ENCODE measurements around the gene NOXA1. TPM values are rescaled to one million over a fixed set of nuclear protein-coding genes. Genes with fewer than 3 reads are reported as not detected.

Gene NOXA1
- total and polyA plus RNA-seq, 8 donors = 6.6 to 45.5 (median 12.6) TPM

DNA sequence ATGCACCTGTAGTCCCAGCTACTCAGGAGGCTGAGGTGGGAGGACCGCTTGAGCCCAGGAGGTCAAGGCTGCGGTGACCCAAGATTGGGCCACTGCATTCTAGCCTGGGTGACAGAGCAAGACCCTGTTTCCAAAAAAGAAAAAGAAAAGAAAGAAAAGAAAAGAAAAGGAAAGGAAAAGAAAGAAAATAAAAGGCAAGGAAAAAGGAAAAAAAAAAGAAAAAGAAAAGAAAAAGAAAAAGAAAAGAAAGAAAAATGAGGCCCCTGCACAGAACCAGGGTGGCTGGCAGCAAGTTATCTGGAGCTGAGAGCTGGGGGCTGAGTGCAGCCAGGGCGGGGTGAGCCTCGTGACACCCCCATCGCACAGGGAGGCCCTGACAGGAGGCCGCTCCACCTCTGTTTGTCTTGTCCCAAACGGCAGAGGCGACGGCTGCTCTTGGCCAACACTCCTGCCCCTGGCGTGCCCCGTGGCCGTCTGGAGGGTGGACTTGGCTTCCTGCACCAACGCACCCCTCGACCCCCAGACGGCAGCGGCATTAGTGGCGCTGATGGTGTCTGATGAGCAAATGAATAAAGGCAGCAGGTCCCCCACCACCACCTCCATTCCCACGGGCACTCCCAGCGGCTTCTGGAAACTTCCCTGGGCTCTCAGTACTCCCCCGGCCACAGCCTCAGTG is 17.0 kb upstream of the NOXA1 start:
- Histone ChIP-seq H3K4me3 (peak overlapping the region in 2 of 4 donors; percentile 30 to 40), H3K27me3 (no peaks in the 10 kb centered on the region), H3K36me3 (no peaks in the 10 kb centered on the region), H3K4me1 (peaks cover 0 to 4% (median 0%) of the 10 kb centered on the region in 3 donors), H3K27ac (no peak overlapping the region), H3K9me3 (no peaks in the 10 kb centered on the region)
- ATAC-seq = no peak
- intact Hi-C loops (cut with DNase I) = loop anchor here in 2 of 3 donors (5.0 kb wide), 2 partner anchors 104 to 124 kb away; partner anchors contain the start of gene NRARP (in 1 of the 2)
- TF ChIP-seq, protein P1, sequence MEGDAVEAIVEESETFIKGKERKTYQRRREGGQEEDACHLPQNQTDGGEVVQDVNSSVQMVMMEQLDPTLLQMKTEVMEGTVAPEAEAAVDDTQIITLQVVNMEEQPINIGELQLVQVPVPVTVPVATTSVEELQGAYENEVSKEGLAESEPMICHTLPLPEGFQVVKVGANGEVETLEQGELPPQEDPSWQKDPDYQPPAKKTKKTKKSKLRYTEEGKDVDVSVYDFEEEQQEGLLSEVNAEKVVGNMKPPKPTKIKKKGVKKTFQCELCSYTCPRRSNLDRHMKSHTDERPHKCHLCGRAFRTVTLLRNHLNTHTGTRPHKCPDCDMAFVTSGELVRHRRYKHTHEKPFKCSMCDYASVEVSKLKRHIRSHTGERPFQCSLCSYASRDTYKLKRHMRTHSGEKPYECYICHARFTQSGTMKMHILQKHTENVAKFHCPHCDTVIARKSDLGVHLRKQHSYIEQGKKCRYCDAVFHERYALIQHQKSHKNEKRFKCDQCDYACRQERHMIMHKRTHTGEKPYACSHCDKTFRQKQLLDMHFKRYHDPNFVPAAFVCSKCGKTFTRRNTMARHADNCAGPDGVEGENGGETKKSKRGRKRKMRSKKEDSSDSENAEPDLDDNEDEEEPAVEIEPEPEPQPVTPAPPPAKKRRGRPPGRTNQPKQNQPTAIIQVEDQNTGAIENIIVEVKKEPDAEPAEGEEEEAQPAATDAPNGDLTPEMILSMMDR (IDR thresholded peaks at IDR 0.05) = no peak
- 60 to 68% methylated on average over 18 to 20 of the region's 20 CpGs for WGBS, 2 donors
- FAIRE-seq = no peak
- peak in 2 of 6 donors; percentile 51 to 75 for DNase-seq

DNA sequence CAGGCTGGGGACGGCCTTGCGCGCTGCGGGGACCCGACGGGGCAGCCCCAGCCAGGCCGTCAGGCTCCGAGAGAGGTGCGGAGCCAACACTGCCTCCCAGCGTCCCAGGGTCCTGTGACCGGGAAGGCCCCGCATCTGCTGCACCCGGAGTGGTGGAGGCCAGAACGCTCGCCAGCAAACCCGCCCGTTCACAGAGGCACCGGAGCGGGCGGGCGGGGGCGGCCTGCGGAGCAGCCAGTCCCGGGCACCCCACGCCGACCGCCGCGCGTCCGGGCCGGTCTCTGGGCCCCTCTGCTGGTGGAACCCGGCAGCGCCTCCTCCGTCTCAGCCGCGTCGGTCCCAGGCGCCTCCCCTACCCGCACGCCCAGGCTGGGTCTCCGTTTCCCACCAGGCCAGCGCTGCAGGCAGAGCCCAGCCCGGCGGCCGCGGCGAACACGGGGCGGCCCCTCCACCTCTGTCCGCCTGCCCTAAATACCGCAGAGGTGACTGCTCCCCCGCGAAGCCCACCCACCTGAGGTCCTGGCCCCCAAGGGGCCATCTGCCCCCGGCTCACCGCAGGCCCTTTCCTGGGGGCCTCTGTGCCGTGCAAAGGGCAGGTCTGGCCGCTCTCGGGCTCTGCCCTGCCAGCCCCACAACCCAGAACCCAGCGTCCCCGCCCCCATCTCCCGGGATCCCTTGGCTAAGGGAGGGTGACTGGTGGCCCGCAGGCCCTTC is 16.2 kb upstream of the NOXA1 start:
- H3K27me3 ChIP-seq = no peaks in the 10 kb centered on the region
- FAIRE-seq = no peak
- intact Hi-C loops (cut with DNase I) = loop anchor here in 2 of 3 donors (5.0 kb wide), 2 partner anchors 105 to 125 kb away; partner anchors contain the start of gene NRARP (in 1 of the 2)

DNA sequence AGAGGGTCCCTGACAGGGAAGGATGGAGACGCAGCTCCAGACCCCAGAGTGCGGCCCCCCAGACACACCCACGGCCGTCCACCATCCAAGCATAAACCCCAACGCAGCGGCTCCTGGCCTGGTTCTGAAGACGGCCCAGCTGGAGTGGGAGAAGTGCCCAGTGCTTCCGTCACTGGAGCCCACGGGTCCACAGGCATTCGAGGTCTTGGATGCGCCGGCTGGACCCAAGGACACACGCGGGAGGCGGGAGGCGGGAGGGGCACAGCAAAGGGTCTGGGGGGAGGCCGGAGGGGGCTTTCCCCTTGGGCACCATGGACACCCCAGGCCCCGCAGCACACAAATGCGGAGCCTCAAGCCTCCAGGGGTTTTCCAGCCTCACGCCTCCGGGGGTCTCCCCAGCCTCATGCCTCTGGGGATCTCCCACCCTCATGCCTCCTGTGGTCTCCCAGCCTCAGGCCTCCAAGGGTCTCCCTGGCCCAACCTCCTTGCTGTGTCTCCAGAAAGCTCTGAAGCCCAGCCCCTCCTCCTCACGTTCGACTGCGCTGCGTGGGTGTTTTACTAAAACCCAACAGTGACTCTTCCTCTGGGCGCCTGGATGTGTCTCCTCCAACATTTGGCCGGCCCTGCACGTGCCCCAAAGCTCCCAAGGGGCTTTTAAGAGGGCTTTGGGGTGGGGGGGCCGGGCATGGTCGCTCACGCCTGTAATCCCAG is 15.4 kb upstream of the NOXA1 start:
- FAIRE-seq = no peak
- intact Hi-C loops (cut with DNase I) = loop anchor here in 2 of 3 donors (5.0 kb wide), 2 partner anchors 105 to 125 kb away; partner anchors contain the start of gene NRARP (in 1 of the 2)
- 49 to 60% methylated on average over 28 to 31 of the region's 31 CpGs for WGBS, 2 donors
- TF ChIP-seq, protein P1 (IDR thresholded peaks at IDR 0.05) = no peak
- ATAC-seq = peak in 3 of 4 donors; percentile 1 to 2 (median 2)
- H3K4me3 ChIP-seq = peak overlapping the region in 1 of 4 donors; percentile 30
- DNase-seq = peak in 3 of 6 donors; percentile 49 to 77 (median 62)
- H3K9me3 ChIP-seq = no peaks in the 10 kb centered on the region
- H3K4me1 ChIP-seq = peaks cover 0 to 4% (median 0%) of the 10 kb centered on the region in 3 donors
- no peaks in the 10 kb centered on the region for H3K27me3 ChIP-seq
- peak overlapping the region in 1 of 4 donors; percentile 42 for H3K27ac ChIP-seq
- H3K36me3 ChIP-seq = no peaks in the 10 kb centered on the region

More for the DNA sequence above, 16.2 kb upstream of the NOXA1 start:
- peak; percentile 59 to 90 (median 80) for DNase-seq
- ATAC-seq = peak; percentile 81 to 91 (median 90)
- H3K36me3 ChIP-seq = no peaks in the 10 kb centered on the region
- no peaks in the 10 kb centered on the region for H3K9me3 ChIP-seq
- WGBS, 2 donors = 3 to 5% methylated on average over 42 to 63 of the region's 63 CpGs
- H3K4me3 ChIP-seq = peak overlapping the region in 3 of 4 donors; percentile 9 to 40 (median 30)
- H3K4me1 ChIP-seq = peaks cover 0 to 4% (median 0%) of the 10 kb centered on the region in 3 donors
- TF ChIP-seq, protein P1 (IDR thresholded peaks at IDR 0.05) = peak; percentile 72 to 89 (median 79)
- peak overlapping the region in 2 of 4 donors; percentile 30 to 42 for H3K27ac ChIP-seq

DNA sequence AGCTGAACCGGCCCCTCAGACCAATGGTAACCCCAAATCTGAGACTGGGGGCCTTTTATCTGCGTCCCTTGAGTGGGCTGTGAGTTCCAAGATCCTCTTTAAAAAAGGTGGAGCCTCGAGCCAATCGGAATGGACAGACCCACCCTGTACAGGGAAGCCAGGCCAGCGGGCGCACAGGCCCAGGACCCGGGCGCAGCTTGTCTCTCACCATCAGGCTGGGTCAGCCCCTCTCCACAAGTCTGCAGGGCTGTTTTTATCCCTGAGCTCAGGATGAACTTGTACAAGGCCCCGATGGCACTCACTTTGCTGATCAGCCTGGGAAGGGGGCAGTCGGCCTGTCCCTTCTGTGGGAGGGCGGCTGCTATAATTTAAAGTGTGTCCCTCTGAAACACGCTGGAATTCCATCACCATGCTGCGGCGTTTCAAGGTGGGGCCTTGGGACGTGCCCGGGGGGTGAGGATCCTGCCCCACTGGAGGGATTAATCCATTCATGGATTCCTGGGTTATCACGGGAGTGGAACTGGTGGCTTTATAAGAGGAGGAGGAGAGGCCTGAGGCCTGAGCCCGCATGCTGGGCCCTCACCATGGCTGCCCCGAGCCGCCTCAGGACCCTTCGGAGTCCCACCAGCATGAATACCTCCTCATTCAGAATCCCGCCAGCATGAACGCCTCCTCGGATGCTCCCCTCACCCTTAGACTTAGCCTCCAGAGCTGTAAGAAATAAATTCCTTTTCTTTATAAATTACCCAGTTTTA is 14.4 kb upstream of the NOXA1 start:
- ATAC-seq (no peak), DNase-seq (peak in 1 of 6 donors; percentile 63), FAIRE-seq (no peak)
- Histone ChIP-seq H3K27me3 (no peaks in the 10 kb centered on the region), H3K36me3 (no peaks in the 10 kb centered on the region), H3K9me3 (no peaks in the 10 kb centered on the region), H3K27ac (peak overlapping the region in 1 of 4 donors; percentile 80), H3K4me3 (no peak overlapping the region), H3K4me1 (peaks cover 0 to 4% (median 0%) of the 10 kb centered on the region in 3 donors)
- TF ChIP-seq, protein P1 (IDR thresholded peaks at IDR 0.05) = no peak
- 94 to 95% methylated on average over 24 of the region's 24 CpGs for WGBS, 2 donors
- intact Hi-C loops (cut with DNase I) = loop anchor here in 2 of 3 donors (5.0 kb wide), 2 partner anchors 107 to 127 kb away; partner anchors contain the start of gene NRARP (in 1 of the 2)

All from pancreas (tissue), 10 donors.